Spleen (tissue), 7 donors: ENCODE results near the gene ZNF226.

Experiments used
- CTCF ChIP-seq, 11 experiments: fragments of 200-600 bp in 7 of 11; fragments of 450-650 bp in 4 of 11; sonication (generic) in 4 of 11; IDR thresholded peaks in 8 of 11; conservative IDR thresholded peaks in 3 of 11; 1 replicate in 7 of 11; 2 replicates in 4 of 11; pipeline versions ENCODE4 v1.4.0 to v1.8.0; 2016 to 2021; ENCODE audit warnings: antibody characterized with exemption in 11 of 11, inconsistent platforms in 4 of 11, mild to moderate bottlenecking in 1 of 11
- POLR2AphosphoS5 ChIP-seq, 3 donors: sonication (generic); formaldehyde crosslinking; IDR thresholded peaks; one replicate each; pipeline ENCODE4 v1.5.1; 2017; ENCODE audit warnings: antibody characterized with exemption in 3 of 3
- donor health status: DM: no; HTN: no; CAD: no; lungs with moderate emphysema.
- donor health status: DM: no; HTN: no; CAD: no.
- donor health status: DM: no; HTN: no; CAD: no.

- TF ChIP-seq CTCF (IDR thresholded peaks at IDR 0.05 in 8 of 11, conservative IDR thresholded peaks at IDR 0.05 in 3 of 11) (no peak), POLR2AphosphoS5 (IDR thresholded peaks at IDR 0.05) (no peak)
These were observed 38.1 kb downstream of the ZNF226 start for GRCh38 chr19:44202974-44203373.
